WTC11 (cell line): Measurements from ENCODE around the gene ELF3. TPM values are rescaled to one million over a fixed set of nuclear protein-coding genes. Genes with fewer than 3 reads are reported as not detected.

Experiments used
- ATF1 ChIP-seq: sonication (generic); formaldehyde crosslinking; IDR thresholded peaks from 2 replicates; pipeline ENCODE4 v1.8.1; 2023; ENCODE audit warnings: mild to moderate bottlenecking, moderate library complexity, missing genetic modification reagents
- CDX4 ChIP-seq: fragments of 250-450 bp; sonication (Bioruptor Pico); IDR thresholded peaks from 2 replicates; pipeline ENCODE4 v1.9.0; 2021; ENCODE audit warnings: moderate library complexity, mild to moderate bottlenecking, inconsistent platforms, borderline replicate concordance
- CREM ChIP-seq: sonication (generic); formaldehyde crosslinking; IDR thresholded peaks from 2 replicates; pipeline ENCODE4 v1.8.1; 2022; ENCODE audit warnings: mild to moderate bottlenecking, missing genetic modification reagents, moderate library complexity
- E2F5 ChIP-seq: sonication (generic); formaldehyde crosslinking; IDR thresholded peaks from 2 replicates; pipeline ENCODE4 v1.8.1; 2022; ENCODE audit warnings: mild to moderate bottlenecking, moderate library complexity, missing genetic modification reagents
- ELF4 ChIP-seq: sonication (generic); formaldehyde crosslinking; IDR thresholded peaks from 2 replicates; pipeline ENCODE4 v1.8.1; 2022; ENCODE audit warnings: low read depth, mild to moderate bottlenecking, moderate library complexity, missing genetic modification reagents
- ETV6 ChIP-seq: sonication (generic); formaldehyde crosslinking; IDR thresholded peaks from 2 replicates; pipeline ENCODE4 v1.8.1; 2022; ENCODE audit warnings: mild to moderate bottlenecking, missing genetic modification reagents
- FOXP1 ChIP-seq: sonication (generic); formaldehyde crosslinking; IDR thresholded peaks from 2 replicates; pipeline ENCODE4 v1.8.0; 2022; ENCODE audit warnings: missing genetic modification reagents, mild to moderate bottlenecking, moderate library complexity, borderline replicate concordance
- FOXP4 ChIP-seq: sonication (generic); formaldehyde crosslinking; IDR thresholded peaks from 2 replicates; pipeline ENCODE4 v1.8.0; 2022; ENCODE audit warnings: mild to moderate bottlenecking, missing genetic modification reagents
- MYBL2 ChIP-seq: sonication (generic); formaldehyde crosslinking; IDR thresholded peaks from 2 replicates; pipeline ENCODE4 v1.8.1; 2023; ENCODE audit warnings: mild to moderate bottlenecking, moderate library complexity, missing genetic modification reagents
- NFATC4 ChIP-seq: fragments of 250-450 bp; sonication (Bioruptor Pico); IDR thresholded peaks from 2 replicates; pipeline ENCODE4 v1.9.0; 2021; ENCODE audit warnings: mild to moderate bottlenecking
- NR1H2 ChIP-seq: sonication (generic); formaldehyde crosslinking; IDR thresholded peaks from 2 replicates; pipeline ENCODE4 v1.9.0; 2021; ENCODE audit warnings: mild to moderate bottlenecking, moderate library complexity, missing genetic modification reagents
- NR2C2 ChIP-seq: sonication (generic); formaldehyde crosslinking; IDR thresholded peaks from 2 replicates; pipeline ENCODE4 v1.8.0; 2022; ENCODE audit warnings: mild to moderate bottlenecking, missing genetic modification reagents
- NR3C1 ChIP-seq: sonication (generic); formaldehyde crosslinking; conservative IDR thresholded peaks from 2 replicates; pipeline ENCODE4 v1.8.1; 2023; ENCODE audit warnings: low read depth, mild to moderate bottlenecking, missing genetic modification reagents
- OVOL2 ChIP-seq: fragments of 250-450 bp; sonication (Bioruptor Pico); IDR thresholded peaks from 2 replicates; pipeline ENCODE4 v1.9.0; 2021; ENCODE audit warnings: mild to moderate bottlenecking, borderline replicate concordance
- RELA ChIP-seq: sonication (generic); formaldehyde crosslinking; IDR thresholded peaks from 2 replicates; pipeline ENCODE4 v1.8.1; 2022; ENCODE audit warnings: missing genetic modification reagents, mild to moderate bottlenecking, borderline replicate concordance
- TCF7 ChIP-seq: sonication (generic); formaldehyde crosslinking; IDR thresholded peaks from 2 replicates; pipeline ENCODE4 v1.8.0; 2022; ENCODE audit warnings: mild to moderate bottlenecking, low read depth, missing genetic modification reagents, moderate library complexity
- TEAD1 ChIP-seq: sonication (generic); formaldehyde crosslinking; IDR thresholded peaks from 2 replicates; pipeline ENCODE4 v1.8.0; 2022; ENCODE audit warnings: mild to moderate bottlenecking, missing genetic modification reagents
- USF2 ChIP-seq: sonication (generic); formaldehyde crosslinking; IDR thresholded peaks from 2 replicates; pipeline ENCODE4 v1.8.1; 2023; ENCODE audit warnings: mild to moderate bottlenecking, missing genetic modification reagents, moderate library complexity
- ZBTB21 ChIP-seq: sonication (generic); formaldehyde crosslinking; IDR thresholded peaks from 2 replicates; pipeline ENCODE4 v1.8.1; 2023; ENCODE audit warnings: mild to moderate bottlenecking, missing genetic modification reagents, borderline replicate concordance
- ZMAT4 ChIP-seq: fragments of 250-450 bp; sonication (Bioruptor Pico); IDR thresholded peaks from 2 replicates; pipeline ENCODE4 v1.9.0; 2021; ENCODE audit warnings: mild to moderate bottlenecking
- ZNF138 ChIP-seq: sonication (generic); formaldehyde crosslinking; conservative IDR thresholded peaks from 2 replicates; pipeline ENCODE4 v1.8.1; 2022; ENCODE audit warnings: mild to moderate bottlenecking, moderate library complexity, missing genetic modification reagents
- ZNF232 ChIP-seq: sonication (generic); formaldehyde crosslinking; IDR thresholded peaks from 2 replicates; pipeline ENCODE4 v1.8.0; 2022; ENCODE audit warnings: mild to moderate bottlenecking, missing genetic modification reagents
- ZNF396 ChIP-seq: fragments of 250-450 bp; sonication (Bioruptor Pico); IDR thresholded peaks from 2 replicates; pipeline ENCODE4 v1.8.0; 2021; ENCODE audit warnings: mild to moderate bottlenecking, moderate library complexity, borderline replicate concordance
- ZNF512 ChIP-seq: sonication (generic); formaldehyde crosslinking; IDR thresholded peaks from 2 replicates; pipeline ENCODE4 v1.8.1; 2022; ENCODE audit warnings: missing genetic modification reagents, borderline replicate concordance
- ZNF532 ChIP-seq: fragments of 250-450 bp; sonication (Bioruptor Pico); IDR thresholded peaks from 2 replicates; pipeline ENCODE4 v1.9.0; 2021; ENCODE audit warnings: mild to moderate bottlenecking, borderline replicate concordance
- ZSCAN18 ChIP-seq: fragments of 250-450 bp; sonication (Bioruptor Pico); IDR thresholded peaks from 2 replicates; pipeline ENCODE4 v2.1.2; 2022; ENCODE audit warnings: mild to moderate bottlenecking, moderate library complexity
- total RNA-seq: library from RNA; stranded (reverse); gene quantifications from 3 replicates; pipeline ENCODE4 v1.2.3, GENCODE V29; 2021

Gene ELF3
- total RNA-seq, 1 experiment from 2014 or later: 15.0 TPM

GRCh38 chr1:201982623-201983379 lies 27.6 kb upstream of the ELF3 start, which contains the start of gene RNPEP (continued):
- peak; percentile 2; the same call in 1 of the 2 replicates for TF ChIP-seq TEAD1 (CRISPR knock-in tag)
- 0 out of 2 replicates have a peak, but pooled peaks have one; percentile 49 for TF ChIP-seq ATF1 (CRISPR knock-in tag)
- no peak for TF ChIP-seq NR3C1 (CRISPR knock-in tag)
- TF ChIP-seq NR2C2 (CRISPR knock-in tag): no peak
- peak; percentile 2; the same call in 1 of the 2 replicates for TF ChIP-seq E2F5 (CRISPR knock-in tag)
- no peak for TF ChIP-seq ZNF532 (CRISPR knock-in tag)
- no peak for TF ChIP-seq ZBTB21 (CRISPR knock-in tag)
- no peak for TF ChIP-seq OVOL2 (CRISPR knock-in tag)
- no peak for TF ChIP-seq ZSCAN18 (CRISPR knock-in tag)
- no peak for TF ChIP-seq ELF4
- peak; percentile 38; the same call in 1 of the 2 replicates for TF ChIP-seq MYBL2
- TF ChIP-seq NFATC4 (CRISPR knock-in tag): no peak
- TF ChIP-seq CDX4: no peak
- TF ChIP-seq ZMAT4: no peak
- TF ChIP-seq FOXP4 (CRISPR knock-in tag): no peak
- no peak; the same call in 1 of the 2 replicates for TF ChIP-seq CREM (CRISPR knock-in tag)
- peak; percentile 81 for TF ChIP-seq FOXP1 (CRISPR knock-in tag)
- peak; percentile 76; the same call in 1 of the 2 replicates for TF ChIP-seq ETV6 (CRISPR knock-in tag)
- 0 out of 2 replicates have a peak, but pooled peaks have one; percentile 21 for TF ChIP-seq RELA
- no peak for TF ChIP-seq NR1H2
- TF ChIP-seq USF2 (CRISPR knock-in tag): no peak
- peak; percentile 77; the same call in 1 of the 2 replicates for TF ChIP-seq ZNF232 (CRISPR knock-in tag)
- TF ChIP-seq ZNF396: no peak
- no peak for TF ChIP-seq ZNF512 (CRISPR knock-in tag)
- TF ChIP-seq TCF7 (CRISPR knock-in tag): no peak
- 0 out of 2 replicates have a peak, but pooled peaks have one; percentile 30 for TF ChIP-seq ZNF138
